GM19463 (cell line): Measurements from ENCODE around the gene DEPDC5.
A peak's percentile ranks its signal among the peaks of the same experiment; 100 is the strongest.

Source experiments
- ATAC-seq: cut with Tn5 transposase; IDR thresholded peaks from one replicate; pipeline ENCODE4 v1.9.1; 2021; ENCODE audit warnings: mild to moderate bottlenecking, moderate library complexity; ENCODE audit not compliant: unreplicated experiment

DEPDC5 gene

DNA sequence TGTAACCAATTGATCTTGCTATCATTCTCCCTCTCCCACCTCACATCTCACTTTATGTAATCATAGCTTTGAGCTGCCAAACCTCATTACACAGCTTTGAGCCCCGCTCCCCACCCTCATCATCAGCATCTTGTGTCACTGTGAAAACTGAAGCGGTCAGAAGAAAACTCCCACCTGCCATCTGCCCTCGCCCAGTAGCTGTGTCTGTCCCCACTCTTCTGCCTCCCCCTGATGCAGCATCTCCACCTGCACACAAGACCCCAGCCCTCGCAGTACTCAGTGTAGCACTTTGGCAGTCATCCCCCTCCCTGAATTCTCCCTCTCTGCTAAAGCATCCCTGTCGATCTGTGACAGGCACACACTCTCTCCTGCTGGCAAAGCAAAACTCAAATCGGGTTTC, 130.2 kb downstream of the DEPDC5 start:
- no peak for ATAC-seq

DNA sequence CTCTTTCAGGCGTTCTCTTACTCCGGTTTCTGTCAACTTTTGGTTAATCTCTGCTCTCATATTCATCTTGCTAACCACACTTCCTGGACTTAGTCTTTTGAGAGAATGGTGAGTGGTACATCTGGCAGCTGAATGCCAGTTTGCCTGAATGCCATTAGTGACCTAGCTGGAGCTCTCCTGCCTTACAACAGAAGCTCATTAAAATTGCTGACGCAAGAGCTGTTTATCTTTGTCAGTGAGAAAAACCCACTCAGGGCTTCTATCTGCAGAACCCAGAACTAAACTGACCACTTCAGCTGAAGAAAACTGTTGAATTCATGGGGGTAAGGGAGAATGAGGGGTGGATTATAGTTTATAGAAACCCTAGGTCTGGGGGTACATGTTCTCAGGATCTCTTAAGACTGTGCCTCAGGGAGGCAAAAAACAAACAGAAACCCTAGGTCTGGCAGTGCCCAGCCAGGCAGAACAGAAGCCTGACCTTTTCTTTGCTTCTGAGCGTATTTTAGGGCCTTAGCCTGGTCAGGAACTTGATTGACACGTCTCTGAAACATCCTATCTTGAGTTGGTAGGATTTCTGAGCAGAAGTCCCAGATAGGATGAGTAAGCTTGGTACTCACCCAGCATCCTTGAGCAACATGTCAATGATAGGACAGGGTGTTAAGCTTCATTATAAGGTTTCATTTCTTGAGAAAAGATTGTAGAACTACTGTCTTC, 137.7 kb downstream of the DEPDC5 start:
- ATAC-seq = no peak

DNA sequence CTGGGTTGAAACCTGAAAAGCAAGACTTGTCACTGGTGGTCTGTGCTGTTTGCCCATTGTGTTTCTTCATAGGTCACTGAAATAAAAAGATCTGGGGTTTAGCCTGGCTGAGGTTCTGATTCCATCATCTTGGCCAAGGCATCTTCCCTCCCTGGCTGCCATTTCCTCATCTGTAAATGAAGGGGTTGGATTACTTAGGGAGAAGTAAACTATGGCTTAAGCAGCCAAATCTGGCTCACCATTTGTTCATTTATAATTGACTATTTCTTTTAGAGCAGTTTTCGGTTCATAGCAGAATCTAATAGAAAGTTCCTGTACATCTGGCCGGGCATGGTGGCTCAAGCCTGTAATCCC, 138.2 kb downstream of the DEPDC5 start:
- no peak for ATAC-seq

DNA sequence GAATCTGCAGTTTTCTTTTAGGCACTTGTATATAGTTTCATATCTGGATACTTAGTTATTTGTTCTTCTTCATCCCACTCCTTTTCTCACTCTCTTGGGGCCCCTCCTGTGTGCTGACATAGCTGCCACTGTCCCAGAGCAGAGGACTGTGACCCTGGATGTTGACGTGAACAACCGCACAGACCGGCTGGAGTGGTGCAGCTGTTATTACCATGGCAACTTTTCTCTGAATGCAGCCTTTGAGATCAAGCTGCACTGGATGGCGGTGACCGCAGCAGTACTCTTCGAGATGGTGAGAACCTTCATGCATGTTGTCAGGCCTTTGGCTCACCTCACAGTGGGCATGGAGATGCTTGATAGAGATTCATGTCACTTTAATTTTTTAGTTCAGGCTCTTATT, 139.6 kb downstream of the DEPDC5 start:
- no peak for ATAC-seq

DNA sequence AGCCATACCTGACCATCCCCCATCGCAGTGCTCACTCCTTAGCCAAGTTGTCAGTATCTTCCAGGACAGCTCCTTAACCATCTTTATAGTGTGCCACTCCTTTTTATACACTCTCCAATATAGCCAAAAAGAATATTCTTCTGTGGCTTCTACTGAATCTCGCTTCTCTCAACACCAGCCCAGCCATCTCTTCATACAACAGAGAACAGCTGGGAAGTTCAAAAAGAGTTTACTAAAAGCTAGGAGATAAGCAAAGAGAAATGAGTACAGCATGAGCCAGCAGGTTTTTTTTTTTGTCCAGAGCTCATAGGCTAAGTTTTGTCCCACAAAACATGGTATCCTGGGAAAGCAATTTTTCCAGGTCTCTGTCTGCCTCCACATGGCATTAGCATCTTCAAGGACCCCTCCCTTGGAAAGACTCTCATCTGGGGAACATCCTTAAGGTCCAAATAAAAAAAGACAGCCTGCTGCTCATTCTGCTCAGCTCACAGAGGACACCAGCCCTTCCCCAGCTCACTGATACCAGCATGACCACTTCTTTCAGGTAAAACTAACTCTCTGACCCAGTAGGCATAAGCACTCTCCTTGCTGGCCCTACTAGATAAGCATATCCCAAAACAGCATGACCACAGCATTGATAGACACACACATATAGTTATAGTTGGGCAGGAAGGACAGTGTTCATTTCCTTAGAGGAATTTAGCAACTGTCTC, 141.7 kb downstream of the DEPDC5 start:
- ATAC-seq = no peak

DNA sequence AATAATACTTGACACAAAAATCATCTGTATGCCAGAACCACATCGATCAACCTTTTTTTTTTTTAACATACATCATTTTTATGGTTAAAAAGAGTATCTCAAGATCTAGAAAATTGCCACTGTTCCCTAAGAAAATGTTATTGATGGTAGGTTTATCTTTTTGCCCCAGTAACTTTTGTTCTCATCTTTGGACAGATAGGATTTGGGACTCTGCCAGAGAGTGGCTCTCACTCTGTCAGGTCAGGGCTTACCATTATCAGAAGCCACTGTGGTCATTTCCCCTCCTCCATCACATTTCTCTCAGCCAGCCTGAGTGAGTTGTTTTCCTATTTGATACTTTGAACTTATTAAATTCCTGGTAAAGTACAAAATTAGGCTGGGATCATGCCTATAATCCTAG, 142.7 kb downstream of the DEPDC5 start:
- no peak for ATAC-seq

DNA sequence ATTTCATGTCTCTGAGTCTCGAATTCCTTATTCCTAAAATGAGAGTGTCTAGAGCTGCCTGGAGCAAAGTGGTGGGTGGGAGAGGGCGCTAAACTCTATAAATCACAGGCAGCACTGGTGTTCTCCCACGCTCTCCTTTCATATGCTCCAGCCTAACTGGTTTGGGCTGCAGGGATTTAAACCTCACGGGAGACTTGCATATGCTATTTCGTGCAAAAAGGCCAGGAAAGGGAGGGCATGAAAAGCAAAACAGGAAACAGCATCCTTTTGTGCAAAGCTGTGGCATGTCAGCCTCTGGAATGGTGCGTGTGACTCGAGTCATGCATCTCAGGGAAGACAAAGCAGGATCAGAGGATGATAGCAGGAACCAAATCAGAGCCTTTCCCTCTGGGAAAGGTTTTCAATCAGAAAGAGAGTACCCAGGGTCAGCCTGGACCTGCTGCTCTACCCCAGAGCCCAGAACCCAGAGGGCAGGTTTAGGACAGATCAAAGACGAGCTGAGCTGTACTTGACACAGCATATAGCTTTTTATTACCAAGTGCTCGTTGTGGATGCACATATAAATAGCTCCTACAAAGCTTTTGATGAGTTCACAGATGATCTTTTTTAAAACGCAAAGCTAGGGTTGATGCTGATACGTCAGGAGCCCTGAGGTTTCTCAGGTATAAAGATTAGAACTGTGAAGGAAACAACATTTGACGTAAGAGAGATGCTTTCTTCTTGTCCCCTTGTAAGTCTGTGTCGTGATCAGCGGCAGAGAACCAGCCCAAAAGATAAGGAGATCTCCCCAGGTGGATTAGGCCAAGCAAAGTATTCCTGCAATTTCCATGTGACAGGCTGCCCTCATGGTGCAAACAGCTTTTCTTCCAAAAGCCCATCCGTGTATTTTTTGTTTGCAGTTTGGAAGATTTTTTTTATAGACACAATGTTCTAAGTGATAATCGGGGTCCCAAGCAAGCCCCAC, 144.3 kb downstream of the DEPDC5 start:
- ATAC-seq = no peak

DNA sequence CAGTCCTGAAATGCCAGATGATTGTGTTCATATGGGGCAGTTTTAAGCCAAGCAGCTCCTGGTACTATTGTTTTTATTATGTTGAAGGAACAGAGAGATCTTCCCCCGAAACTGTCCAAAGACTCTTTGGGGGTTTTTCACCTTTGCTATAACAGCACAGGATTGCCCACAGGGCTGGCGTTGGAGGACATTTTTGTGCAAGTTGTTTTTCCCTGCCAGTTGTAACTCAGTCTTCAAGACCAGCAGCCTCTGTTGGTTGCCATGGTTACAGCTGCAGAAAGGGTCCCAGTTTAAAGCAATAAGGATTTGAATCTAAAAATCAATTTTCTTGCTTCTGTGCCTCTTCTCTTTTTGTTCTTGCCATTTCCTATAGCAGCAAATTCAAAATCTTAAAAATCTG, 145.1 kb downstream of the DEPDC5 start:
- no peak for ATAC-seq

DNA sequence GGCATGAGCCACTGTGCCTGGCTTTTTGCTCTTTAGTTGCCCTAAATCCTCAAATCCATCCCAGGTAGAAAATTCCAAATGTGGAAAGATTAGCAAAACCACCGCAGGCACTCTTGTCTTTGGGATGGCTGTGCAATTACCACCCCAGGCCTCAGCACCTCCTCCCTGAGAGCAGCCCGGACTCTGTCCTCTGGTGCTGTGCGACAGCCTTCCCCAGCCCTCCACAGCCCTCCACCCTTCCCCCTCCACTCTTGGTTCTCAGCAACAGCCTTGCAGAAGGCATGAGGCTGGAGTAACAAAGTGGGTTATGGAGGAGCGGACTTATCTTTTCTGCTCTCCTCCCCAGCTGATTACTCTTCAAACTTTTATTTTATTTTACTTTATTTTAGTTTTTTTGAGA, 145.8 kb downstream of the DEPDC5 start:
- no peak for ATAC-seq

DNA sequence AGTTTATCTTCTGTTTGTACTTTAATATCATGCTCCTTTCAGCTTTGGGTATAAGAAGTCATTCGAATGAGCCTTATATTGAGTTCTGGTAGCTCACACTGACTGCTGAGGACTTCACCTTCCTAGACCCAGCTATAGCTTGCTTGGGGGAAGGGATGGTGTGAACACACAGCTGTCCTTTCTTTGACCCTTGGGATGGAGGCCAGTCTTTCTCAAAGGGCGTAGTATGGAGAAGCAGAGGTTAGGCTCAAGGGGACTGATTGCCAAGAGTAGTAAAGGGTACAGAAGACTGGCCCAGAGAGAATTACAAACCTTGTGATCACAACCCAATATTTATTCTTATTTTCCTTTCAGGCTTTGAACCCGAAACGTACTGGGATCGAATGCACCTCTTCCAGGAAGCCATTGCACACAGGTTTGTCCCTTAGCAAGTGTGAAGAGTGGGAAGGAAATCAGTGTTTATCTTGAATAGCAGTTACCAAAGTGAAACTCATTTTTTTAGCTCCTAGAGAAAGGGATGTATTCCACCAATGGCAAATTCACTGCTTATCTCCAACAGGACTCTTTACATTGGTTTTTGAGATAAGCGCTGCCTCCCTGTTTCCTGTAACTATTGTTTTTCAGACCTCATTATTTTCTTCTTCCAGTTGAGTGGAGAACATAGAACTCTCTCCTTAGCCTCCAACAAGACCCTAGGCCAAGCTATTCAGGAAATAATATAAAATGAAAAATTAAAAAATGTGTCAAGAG, 147.7 kb downstream of the DEPDC5 start:
- no peak for ATAC-seq

DNA sequence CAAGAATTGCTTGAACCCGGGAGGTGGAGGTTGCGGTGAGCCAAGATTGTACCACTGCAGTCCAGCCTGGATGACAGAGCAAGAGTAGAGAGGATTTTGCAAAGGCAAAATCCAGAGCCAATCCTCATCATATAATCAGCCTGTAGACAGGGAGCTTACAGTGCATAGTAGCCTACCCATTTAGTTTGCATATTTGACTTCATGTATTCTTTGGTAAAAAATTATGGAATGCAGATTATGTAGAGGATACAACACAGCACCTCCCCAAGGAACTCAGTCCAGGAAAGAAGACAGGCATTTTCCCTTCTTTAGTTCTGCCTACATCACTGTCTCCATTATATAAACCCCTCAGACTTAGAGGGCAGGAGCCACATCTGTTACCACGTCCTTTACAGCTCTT, 150.8 kb downstream of the DEPDC5 start:
- no peak for ATAC-seq

DNA sequence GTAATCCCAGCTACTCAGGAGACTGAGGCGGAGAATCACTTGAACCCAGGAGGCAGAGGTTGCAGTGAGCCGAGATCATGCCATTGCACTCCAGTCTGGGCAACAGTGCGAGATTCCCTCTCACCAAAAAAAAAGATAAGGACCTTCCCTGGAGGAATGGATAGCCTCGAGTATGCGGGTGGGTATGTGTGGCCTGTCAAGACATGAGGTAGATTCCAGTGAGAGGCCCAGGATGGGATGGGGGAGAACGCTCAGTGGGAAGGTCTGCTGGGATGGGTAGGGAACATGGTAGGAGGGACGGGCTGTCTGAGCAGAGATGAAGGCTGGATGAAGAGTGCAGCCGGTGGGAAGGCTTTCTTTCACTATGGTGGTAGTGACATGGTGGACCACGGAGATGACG, 151.5 kb downstream of the DEPDC5 start:
- ATAC-seq = no peak

DNA sequence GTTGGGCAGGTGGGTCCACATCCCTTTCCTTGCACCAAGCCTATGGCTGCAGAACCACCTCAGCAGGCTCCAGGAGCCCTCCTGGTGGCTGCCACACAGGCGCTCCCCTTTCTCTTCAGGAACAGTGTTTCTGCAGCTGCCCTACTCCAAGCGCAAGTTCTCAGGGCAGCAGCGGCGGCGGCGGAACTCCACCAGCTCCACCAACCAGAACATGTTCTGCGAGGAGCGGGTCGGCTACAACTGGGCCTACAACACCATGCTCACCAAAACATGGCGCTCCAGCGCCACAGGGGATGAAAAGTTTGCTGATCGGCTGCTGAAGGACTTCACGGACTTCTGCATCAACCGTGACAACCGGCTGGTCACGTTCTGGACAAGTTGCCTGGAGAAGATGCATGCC, 152.3 kb downstream of the DEPDC5 start:
- ATAC-seq = no peak

DNA sequence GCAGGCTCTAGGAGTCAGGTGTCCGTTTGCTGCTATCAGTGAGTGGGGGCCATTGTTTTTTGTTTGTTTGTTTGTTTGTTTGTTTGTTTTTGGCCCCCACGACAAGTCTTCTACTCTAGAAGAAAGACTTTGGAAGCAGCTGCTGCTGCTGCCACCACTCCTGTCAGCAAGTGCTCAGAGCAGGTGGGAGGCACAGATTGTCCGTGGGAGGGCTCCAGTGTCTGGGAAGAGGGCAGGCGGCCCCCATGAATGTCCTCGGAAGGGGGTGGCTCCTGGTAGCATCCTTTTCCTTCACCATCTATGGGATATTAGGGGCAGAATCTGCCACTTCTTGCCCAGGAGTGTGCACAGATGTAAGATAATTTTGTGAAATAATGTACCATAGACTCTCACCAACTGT, 152.8 kb downstream of the DEPDC5 start:
- ATAC-seq = no peak

DNA sequence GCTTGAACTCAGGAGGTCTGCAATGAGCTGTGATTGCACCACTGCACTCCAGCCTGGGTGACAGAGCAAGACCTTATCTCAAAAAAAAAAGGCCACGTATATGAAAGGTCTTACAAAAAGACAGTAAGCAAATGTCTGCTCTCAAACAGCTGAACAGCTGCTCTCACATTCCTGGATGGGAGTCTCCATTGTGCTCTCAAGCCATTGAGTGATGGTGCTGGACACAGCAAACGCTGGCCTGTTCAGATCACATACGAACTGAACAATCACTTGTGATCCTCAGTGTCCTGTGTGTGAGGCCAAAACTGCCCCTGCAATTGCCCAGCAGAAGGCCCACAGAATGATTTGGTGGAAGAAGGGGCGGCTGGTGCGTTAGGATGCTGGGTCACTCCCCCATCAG, 156.2 kb downstream of the DEPDC5 start:
- ATAC-seq = no peak

DNA sequence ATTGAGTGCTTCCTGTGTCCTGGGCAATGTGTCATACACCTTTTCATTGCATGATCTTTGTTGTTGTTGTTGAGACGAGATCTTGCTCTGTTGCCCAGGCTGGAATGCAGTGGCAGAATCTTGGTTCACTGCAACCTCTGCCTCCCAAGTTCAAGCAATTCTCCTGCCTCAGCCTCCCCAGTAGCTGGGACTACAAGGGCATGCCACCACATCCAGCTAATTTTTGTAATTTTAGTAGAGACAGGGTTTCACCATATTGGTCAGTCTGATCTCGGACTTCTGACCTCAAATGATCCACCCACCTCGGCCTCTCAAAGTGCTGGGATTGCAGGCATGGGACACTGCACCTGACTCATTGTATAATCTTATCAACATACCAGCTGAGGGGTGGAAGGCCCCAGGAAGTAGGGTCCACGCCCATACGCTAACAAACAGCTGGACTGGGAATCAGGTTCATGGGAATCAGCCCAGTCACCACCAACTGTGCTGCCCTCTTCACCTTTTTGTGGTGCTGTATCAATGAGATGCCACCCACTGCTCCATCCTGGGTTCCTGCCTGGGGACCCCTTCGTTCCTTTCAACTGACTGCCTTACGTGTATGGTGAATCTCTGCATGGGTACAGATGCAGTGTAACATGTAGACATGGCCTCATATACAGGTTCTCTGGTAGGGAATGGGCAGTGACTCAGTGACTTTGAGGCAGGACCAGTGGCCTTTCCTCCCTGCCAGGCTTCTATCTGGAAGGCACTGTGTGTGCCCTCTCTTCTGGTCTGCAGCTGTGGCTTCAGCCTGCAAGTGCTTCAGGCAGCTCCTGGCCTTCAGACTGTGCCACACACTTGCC, 158.0 kb downstream of the DEPDC5 start:
- ATAC-seq = no peak

DNA sequence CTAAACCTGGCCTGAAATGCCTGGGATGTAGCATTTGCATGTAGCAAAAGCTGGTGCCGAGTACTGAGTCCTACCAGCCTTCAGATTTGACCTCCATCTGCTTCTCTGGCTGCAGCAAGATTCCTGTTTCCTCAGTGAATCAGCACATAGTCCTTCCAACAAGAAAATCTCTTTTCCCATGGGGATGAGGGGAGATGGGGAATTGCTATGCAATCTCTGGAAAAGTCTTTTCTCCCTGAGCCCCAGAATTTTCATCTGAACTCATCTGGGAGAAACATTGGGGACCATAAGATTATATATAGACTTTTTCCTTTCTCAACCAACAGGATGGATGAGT, 158.6 kb downstream of the DEPDC5 start:
- no peak for ATAC-seq

DNA sequence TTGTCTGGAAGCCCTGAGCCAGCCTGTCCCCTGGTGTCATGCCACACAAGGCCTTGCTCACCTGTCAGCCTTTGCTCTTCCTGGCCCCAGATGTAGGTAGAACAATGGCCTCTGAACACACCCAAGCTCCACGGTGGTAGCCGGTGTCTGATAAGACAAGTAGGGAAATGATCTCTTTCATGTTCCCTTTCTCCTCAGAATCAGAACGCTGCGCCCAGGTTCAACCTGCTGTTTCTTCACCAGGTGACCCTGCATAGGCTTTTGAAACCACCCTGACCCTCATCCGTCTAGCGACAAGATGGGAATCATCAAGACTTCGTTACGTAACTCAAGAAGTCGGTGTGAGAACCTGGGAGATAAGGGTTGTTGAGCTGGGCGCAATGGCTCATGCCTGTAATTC, 161.8 kb downstream of the DEPDC5 start:
- ATAC-seq = no peak

DNA sequence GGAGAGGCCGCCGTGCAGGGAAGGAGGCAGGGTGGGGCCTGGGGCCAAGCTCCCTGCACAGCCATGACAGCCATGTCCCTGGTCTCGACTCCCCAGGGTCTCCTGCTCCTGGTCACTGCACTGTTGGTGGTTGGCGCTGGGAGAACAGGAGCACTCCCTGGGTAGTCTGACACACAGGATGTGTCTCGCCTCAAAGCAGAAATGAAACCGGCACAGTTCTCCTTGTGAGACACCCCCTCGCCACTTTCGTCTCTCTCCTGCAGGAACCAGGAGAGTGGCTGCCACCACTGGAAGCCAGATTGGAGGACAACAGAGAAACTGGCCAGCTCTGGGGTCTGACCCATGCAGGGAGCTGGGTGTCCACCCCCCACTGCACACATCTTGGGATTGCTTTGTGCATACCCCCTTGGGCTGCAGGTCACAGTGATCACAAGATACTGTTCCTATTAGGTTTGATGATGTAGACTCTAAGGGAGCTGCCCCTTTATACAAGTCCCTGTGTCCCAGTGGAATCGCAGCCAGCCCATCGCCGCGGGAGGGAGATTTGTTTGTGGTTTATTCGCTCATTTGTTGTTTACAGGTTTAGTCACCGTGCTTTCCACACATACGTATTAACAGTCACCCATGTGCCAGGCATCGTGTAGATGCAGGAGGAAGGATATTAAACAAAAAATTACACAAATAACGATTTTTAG, 163.6 kb downstream of the DEPDC5 start:
- ATAC-seq = peak; percentile 63

DNA sequence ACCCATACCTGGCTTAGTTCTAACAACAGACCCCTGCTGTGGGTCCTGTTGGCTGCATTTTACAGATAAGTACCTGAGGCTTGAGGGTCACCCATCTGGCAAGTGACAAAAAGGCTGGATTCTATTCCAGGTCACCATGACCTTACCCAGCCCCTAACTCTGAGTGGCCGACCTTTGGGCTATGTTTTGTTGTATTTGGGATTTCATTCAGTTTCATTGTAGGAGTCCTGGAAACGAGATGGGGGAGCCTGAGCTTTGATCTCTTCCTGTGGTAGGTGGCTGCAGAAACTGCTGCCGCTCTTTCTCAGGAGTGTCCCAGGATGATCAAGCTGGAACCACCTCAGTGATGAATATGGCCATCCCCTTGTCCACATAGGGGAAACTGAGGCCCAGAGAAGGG, 165.9 kb downstream of the DEPDC5 start:
- no peak for ATAC-seq
